Esophagus muscularis mucosa (tissue), 4 donors: ENCODE results near the gene TMEM175. TPM values are rescaled to one million over a fixed set of nuclear protein-coding genes. Genes with fewer than 3 reads are reported as not detected.
A peak's percentile ranks its signal among the peaks of the same experiment; 100 is the strongest.
"Not testable (repeated sequence)": the region's sequence is repeated elsewhere in the genome, so short reads cannot be mapped to it uniquely, and the experiment has no call there.

ENCODE experiments used
- DNase-seq: peaks from one replicate; pipeline ENCODE4 v3.0.0-alpha.2; 2017; ENCODE audit errors: extremely low spot score
- H3K27ac ChIP-seq, 4 donors: fragments of 200-600 bp; sonication (generic); replicated peaks in 1 of 4; 1 replicate in 3 of 4; 2 replicates in 1 of 4; pipeline ENCODE4 v1.5.1; 2016 to 2019; ENCODE audit warnings: mild to moderate bottlenecking in 1 of 4
- H3K27me3 ChIP-seq, 4 donors: fragments of 200-600 bp; sonication (generic); one replicate each; pipeline versions ENCODE4 v1.5.1 to v1.6.0; 2016 to 2019
- H3K36me3 ChIP-seq, 4 donors: fragments of 200-600 bp; sonication (generic); one replicate each; pipeline ENCODE4 v1.5.1; 2016 to 2019
- H3K4me1 ChIP-seq, 4 donors: fragments of 200-600 bp; sonication (generic); one replicate each; pipeline ENCODE4 v1.5.1; 2016 to 2019
- H3K4me3 ChIP-seq, 4 donors: fragments of 200-600 bp; sonication (generic); 1 replicate in 2 of 4; 2 replicates in 2 of 4; pipeline ENCODE4 v1.5.1; 2016 to 2019; ENCODE audit warnings: mild to moderate bottlenecking in 4 of 4, moderate library complexity in 1 of 4
- H3K9me3 ChIP-seq, 4 donors: fragments of 200-600 bp; sonication (generic); 1 replicate in 3 of 4; 2 replicates in 1 of 4; pipeline ENCODE4 v1.5.1; 2016 to 2019
- CTCF ChIP-seq, 3 experiments: fragments of 200-600 bp in 2 of 3; fragments of 450-650 bp in 1 of 3; sonication (generic) in 2 of 3; IDR thresholded peaks; one replicate each; pipeline ENCODE4 v1.5.1; 2017 to 2019; ENCODE audit warnings: antibody characterized with exemption in 3 of 3, mild to moderate bottlenecking in 2 of 3, moderate library complexity in 1 of 3
- EP300 ChIP-seq: sonication (generic); formaldehyde crosslinking; IDR thresholded peaks from one replicate; pipeline ENCODE4 v1.6.1; 2017; ENCODE audit warnings: antibody characterized with exemption
- POLR2A ChIP-seq: fragments of 450-650 bp; IDR thresholded peaks from one replicate; pipeline ENCODE4 v1.6.1; 2017; ENCODE audit warnings: antibody characterized with exemption, moderate library complexity, mild to moderate bottlenecking, low read depth
- POLR2AphosphoS5 ChIP-seq, 2 donors: sonication (generic); formaldehyde crosslinking; IDR thresholded peaks; one replicate each; pipeline ENCODE4 v1.6.1; 2017; ENCODE audit warnings: antibody characterized with exemption in 2 of 2
- WGBS: methylation state at CpG from one replicate; pipeline ENCODE4 v1.1.5; 2018; 5-methylcytosine and 5-hydroxymethylcytosine counted together
- intact Hi-C: fragments of 100-400 bp; cut with DNase I; formaldehyde crosslinking; loops from one replicate; pipeline ENCODE4 v1.15.1; 2023
- total RNA-seq, 4 donors: library from RNA; depleted of rRNA; stranded (reverse); fragments of >200 nt; gene quantifications; one replicate each; pipeline versions ENCODE4 v1.1.0 to v1.2.1, GENCODE V29; 2016

TMEM175 gene
- total RNA-seq, 4 donors from 2014 or later: 17.6 to 39.5 (median 20.0) TPM

GRCh38 chr4:926538-926937, 5.7 kb upstream of the TMEM175 start:
- no peak overlapping the region for H3K4me3 ChIP-seq
- peaks cover 31 to 65% (median 51%) of the 10 kb centered on the region in 4 donors for H3K4me1 ChIP-seq
- DNase-seq: no peak
- H3K27ac ChIP-seq: no peak overlapping the region
- WGBS: 72% methylated on average over 4 of the region's 17 CpGs
- intact Hi-C loops: no loop called here
- no peaks in the 10 kb centered on the region for H3K27me3 ChIP-seq
- H3K9me3 ChIP-seq: no peaks in the 10 kb centered on the region
- no peaks in the 10 kb centered on the region for H3K36me3 ChIP-seq
- TF ChIP-seq POLR2A (no peak), EP300 (no peak), POLR2AphosphoS5 (IDR thresholded peaks at IDR 0.05) (no peak), CTCF (IDR thresholded peaks at IDR 0.05) (peak in 1 of 3 experiments; percentile 27)

- H3K36me3 ChIP-seq, H3K9me3 ChIP-seq, H3K4me3 ChIP-seq, DNase-seq, H3K27me3 ChIP-seq, intact Hi-C loops, H3K27ac ChIP-seq: not testable (repeated sequence)
- 95% methylated on average over 20 of the region's 21 CpGs for WGBS
- H3K4me1 ChIP-seq: peaks cover 31 to 67% (median 53%) of the 10 kb centered on the region in 4 donors
These were observed 4.7 kb upstream of the TMEM175 start for GRCh38 chr4:927566-927965.

GRCh38 chr4:929096-929765, 3.0 kb upstream of the TMEM175 start:
- Histone ChIP-seq H3K4me3 (no peak overlapping the region), H3K27me3 (no peaks in the 10 kb centered on the region), H3K27ac (no peak overlapping the region), H3K9me3 (no peaks in the 10 kb centered on the region), H3K36me3 (no peaks in the 10 kb centered on the region), H3K4me1 (peaks cover 44 to 82% (median 64%) of the 10 kb centered on the region in 4 donors)
- intact Hi-C loops: no loop called here
- no peak for TF ChIP-seq POLR2AphosphoS5 (IDR thresholded peaks at IDR 0.05)
- TF ChIP-seq POLR2A: no peak
- no peak for DNase-seq
- 87% methylated on average over 17 of the region's 17 CpGs for WGBS

GRCh38 chr4:930028-930551, 2.2 kb upstream of the TMEM175 start:
- intact Hi-C loops: no loop called here
- 56% methylated on average over 3 of the region's 3 CpGs for WGBS
- no peak for DNase-seq

GRCh38 chr4:930827-931193, 1.4 kb upstream of the TMEM175 start:
- DNase-seq: no peak

More at GRCh38 chr4:930028-930551, 2.2 kb upstream of the TMEM175 start:
- no peaks in the 10 kb centered on the region for H3K27me3 ChIP-seq
- no peaks in the 10 kb centered on the region for H3K36me3 ChIP-seq
- H3K4me1 ChIP-seq: peaks cover 42 to 80% (median 59%) of the 10 kb centered on the region in 4 donors
- H3K27ac ChIP-seq: no peak overlapping the region
- H3K4me3 ChIP-seq: no peak overlapping the region
- H3K9me3 ChIP-seq: no peaks in the 10 kb centered on the region
- TF ChIP-seq EP300: no peak
- TF ChIP-seq POLR2A: no peak
- TF ChIP-seq CTCF (IDR thresholded peaks at IDR 0.05): no peak

GRCh38 chr4:931194-931959, 883 bp upstream of the TMEM175 start:
- WGBS: 3% methylated on average over 24 of the region's 31 CpGs
- peak overlapping the region; percentile 85 to 96 (median 88) for H3K27ac ChIP-seq
- H3K9me3 ChIP-seq: no peaks in the 10 kb centered on the region
- H3K4me3 ChIP-seq: peak overlapping the region; percentile 78 to 99 (median 87)
- peaks cover 29 to 67% (median 50%) of the 10 kb centered on the region in 4 donors for H3K4me1 ChIP-seq
- H3K36me3 ChIP-seq: no peaks in the 10 kb centered on the region
- intact Hi-C loops: no loop called here
- no peak for DNase-seq
- no peak for TF ChIP-seq EP300
- TF ChIP-seq POLR2AphosphoS5 (IDR thresholded peaks at IDR 0.05): no peak
- no peak for TF ChIP-seq CTCF (IDR thresholded peaks at IDR 0.05)
- TF ChIP-seq POLR2A: no peak
- H3K27me3 ChIP-seq: no peaks in the 10 kb centered on the region

More at GRCh38 chr4:930827-931193, 1.4 kb upstream of the TMEM175 start:
- H3K4me1 ChIP-seq: peaks cover 35 to 73% (median 53%) of the 10 kb centered on the region in 4 donors
- no peaks in the 10 kb centered on the region for H3K9me3 ChIP-seq
- 69% methylated on average over 7 of the region's 7 CpGs for WGBS
- TF ChIP-seq POLR2AphosphoS5 (IDR thresholded peaks at IDR 0.05): no peak
- no peak for TF ChIP-seq POLR2A
- TF ChIP-seq EP300: no peak
- no peaks in the 10 kb centered on the region for H3K36me3 ChIP-seq
- intact Hi-C loops: no loop called here
- no peak overlapping the region for H3K27ac ChIP-seq
- no peaks in the 10 kb centered on the region for H3K27me3 ChIP-seq
- peak overlapping the region; percentile 78 to 99 (median 87) for H3K4me3 ChIP-seq
